Psoas muscle (tissue), 8 donors: ENCODE measurements around the gene RPP25L. TPM values are rescaled to one million over a fixed set of nuclear protein-coding genes. Genes with fewer than 3 reads are reported as not detected.

Experiments used
- ATAC-seq, 4 donors: fragments of 200-7000 bp; cut with Tn5 transposase; one replicate each; pipeline ENCODE4 v1.9.1; 2020; ENCODE audit warnings: moderate library complexity in 3 of 4, mild to moderate bottlenecking in 2 of 4
- DNase-seq, 2 donors: peaks; one replicate each; pipeline ENCODE4 v3.0.0-alpha.2; 2020
- H3K27ac ChIP-seq: fragments of 200-600 bp; one replicate; pipeline ENCODE4 v1.8.0; 2022
- H3K27me3 ChIP-seq, 3 donors: fragments of 200-600 bp in 1 of 3; one replicate each; pipeline versions ENCODE4 v1.6.1 to v1.8.0; 2013 to 2022; ENCODE audit warnings: low read length in 2 of 3, mild to moderate bottlenecking in 2 of 3, moderate library complexity in 1 of 3; ENCODE audit not compliant: insufficient read depth in 3 of 3
- H3K36me3 ChIP-seq, 2 donors: fragments of 200-600 bp in 1 of 2; one replicate each; pipeline versions ENCODE4 v1.6.1 to v1.8.0; 2013 to 2022; ENCODE audit warnings: low read depth in 1 of 2, mild to moderate bottlenecking in 1 of 2, moderate library complexity in 1 of 2; ENCODE audit not compliant: insufficient read depth in 1 of 2
- H3K4me1 ChIP-seq: fragments of 200-600 bp; one replicate; pipeline ENCODE4 v1.8.0; 2022
- H3K4me3 ChIP-seq: fragments of 200-600 bp; one replicate; pipeline ENCODE4 v1.8.0; 2022; ENCODE audit warnings: mild to moderate bottlenecking
- H3K9me3 ChIP-seq: fragments of 200-600 bp; one replicate; pipeline ENCODE4 v1.8.0; 2022
- WGBS, 3 donors: extraction: QIAGEN DNeasy Blood & Tissue Kit; methylation state at CpG; one replicate each; pipeline versions ENCODE4 v1.1.6 to v1.1.7; 2013; 5-methylcytosine and 5-hydroxymethylcytosine counted together
- intact Hi-C, 2 donors: fragments of 100-400 bp; cut with DNase I; formaldehyde crosslinking; loops; one replicate each; pipeline versions ENCODE4 v1.11.0 to v1.14.2; 2022
- polyA plus RNA-seq, 3 donors: library from polyadenylated mRNA; stranded (reverse); fragments of 200-250 nt; gene quantifications; one replicate each; pipeline ENCODE4 v1.2.3, GENCODE V29; 2013
- total RNA-seq, 4 donors: library from RNA; stranded (reverse); fragmentation: NEBNext Ultra II Directional in 2 of 4; extraction: Animal tissue kit (Norgen Biotek cat#: 25700) in 2 of 4; gene quantifications; one replicate each; pipeline versions ENCODE4 v1.2.1 to v1.2.4, GENCODE V29; 2021 to 2023
- TF ChIP-seq, protein P1 (sequence below): fragments of 200-600 bp; IDR thresholded peaks from one replicate; pipeline ENCODE4 v1.8.0; 2022; ENCODE audit warnings: antibody characterized with exemption
- donor health status: healthy with polysubstance abuse.
- donor health status: DM: no; HTN: no; CAD: no; lungs with moderate emphysema.
- donor health status: Bipolar disorder and iron deficiency.
- donor health status: healthy.
- donor health status: DM: yes; HTN: yes; CAD: no.
- donor health status: DM: no; HTN: no; CAD: no.
- donor health status: DM: no; HTN: no; CAD: no.
- donor health status: DM: yes; HTN: yes; CAD: no.

RPP25L gene
- total and polyA plus RNA-seq, 7 donors: 58.5 to 124 (median 69.7) TPM

DNA sequence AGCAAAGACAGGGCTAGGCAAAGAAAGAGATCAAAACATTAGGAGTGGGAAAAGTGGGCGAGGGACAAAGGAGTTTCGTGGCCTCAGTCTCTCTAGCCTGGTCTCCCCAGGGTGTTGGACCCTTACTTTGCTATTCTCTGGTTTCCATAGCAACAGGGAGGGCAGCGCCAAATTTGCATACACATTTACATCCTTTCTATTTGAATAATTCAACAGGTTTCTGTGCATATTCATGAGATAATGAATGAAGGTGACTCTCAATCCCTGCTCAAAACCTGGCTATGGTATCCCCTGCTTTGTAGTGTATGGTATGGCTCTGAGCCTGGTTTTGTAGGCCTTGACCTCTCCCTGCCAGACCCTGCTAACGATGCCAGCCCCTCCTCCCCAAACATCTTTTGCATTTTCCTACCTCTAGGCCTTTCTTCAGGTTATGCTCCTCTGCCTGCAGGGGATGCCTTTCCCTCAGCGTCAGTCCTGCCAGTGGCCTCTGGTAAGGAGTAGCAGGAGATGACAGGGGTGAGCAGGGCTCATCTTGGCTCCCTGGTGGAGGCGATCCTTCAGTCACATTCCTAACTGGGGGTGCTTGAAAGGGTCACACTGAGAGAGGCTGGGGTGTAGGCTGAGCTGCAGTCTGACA lies 9.8 kb downstream of the RPP25L start:
- WGBS, 3 donors: 76 to 80% (median 77%) methylated on average over 6 of the region's 6 CpGs
- H3K36me3 ChIP-seq: no peaks in the 10 kb centered on the region
- peaks cover 11% of the 10 kb centered on the region for H3K4me1 ChIP-seq
- no peak overlapping the region for H3K4me3 ChIP-seq
- TF ChIP-seq, protein P1, sequence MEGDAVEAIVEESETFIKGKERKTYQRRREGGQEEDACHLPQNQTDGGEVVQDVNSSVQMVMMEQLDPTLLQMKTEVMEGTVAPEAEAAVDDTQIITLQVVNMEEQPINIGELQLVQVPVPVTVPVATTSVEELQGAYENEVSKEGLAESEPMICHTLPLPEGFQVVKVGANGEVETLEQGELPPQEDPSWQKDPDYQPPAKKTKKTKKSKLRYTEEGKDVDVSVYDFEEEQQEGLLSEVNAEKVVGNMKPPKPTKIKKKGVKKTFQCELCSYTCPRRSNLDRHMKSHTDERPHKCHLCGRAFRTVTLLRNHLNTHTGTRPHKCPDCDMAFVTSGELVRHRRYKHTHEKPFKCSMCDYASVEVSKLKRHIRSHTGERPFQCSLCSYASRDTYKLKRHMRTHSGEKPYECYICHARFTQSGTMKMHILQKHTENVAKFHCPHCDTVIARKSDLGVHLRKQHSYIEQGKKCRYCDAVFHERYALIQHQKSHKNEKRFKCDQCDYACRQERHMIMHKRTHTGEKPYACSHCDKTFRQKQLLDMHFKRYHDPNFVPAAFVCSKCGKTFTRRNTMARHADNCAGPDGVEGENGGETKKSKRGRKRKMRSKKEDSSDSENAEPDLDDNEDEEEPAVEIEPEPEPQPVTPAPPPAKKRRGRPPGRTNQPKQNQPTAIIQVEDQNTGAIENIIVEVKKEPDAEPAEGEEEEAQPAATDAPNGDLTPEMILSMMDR: no peak
- DNase-seq: no peak
- H3K27ac ChIP-seq: no peak overlapping the region
- ATAC-seq: no peak
- no peaks in the 10 kb centered on the region for H3K9me3 ChIP-seq
- no peaks in the 10 kb centered on the region for H3K27me3 ChIP-seq
- intact Hi-C loops: loop anchor here (2.0 to 10.0 kb wide), 6 partner anchors 53 to 275 kb away; partner anchors contain the start of genes KIF24 (in 1 of the 2) and NUDT2 (in 1 of the 2)

DNA sequence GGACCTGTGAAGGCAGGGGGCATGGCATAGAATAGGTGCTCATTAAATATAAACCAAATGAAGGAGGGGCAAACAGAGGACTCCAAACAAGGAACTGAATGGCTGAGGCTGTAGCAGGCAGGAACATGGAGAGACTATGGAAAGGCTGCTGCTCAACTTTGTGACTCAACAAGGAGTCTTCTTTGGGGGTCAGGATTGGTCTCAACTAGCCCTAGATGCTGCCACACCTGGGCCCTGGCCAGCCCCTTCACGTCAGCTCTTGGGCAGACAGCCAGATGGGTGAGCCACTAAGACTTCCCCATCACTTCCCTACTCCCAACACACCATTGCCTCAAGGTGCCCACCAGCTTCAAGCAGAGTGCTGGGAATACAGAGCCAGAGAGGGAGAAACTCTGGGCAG lies 11.0 kb downstream of the RPP25L start:
- H3K4me3 ChIP-seq: no peak overlapping the region
- peaks cover 23% of the 10 kb centered on the region for H3K4me1 ChIP-seq
- intact Hi-C loops: loop anchor here (5.0 to 10.0 kb wide), 5 partner anchors 166 to 274 kb away; partner anchors contain the start of genes KIF24 (in 1 of the 2) and NUDT2 (in 1 of the 2)
- H3K27ac ChIP-seq: no peak overlapping the region
- 21 to 42% (median 26%) methylated on average over 1 of the region's 1 CpG for WGBS, 3 donors
- no peaks in the 10 kb centered on the region for H3K9me3 ChIP-seq
- TF ChIP-seq, protein P1: no peak
- no peak for DNase-seq
- no peaks in the 10 kb centered on the region for H3K36me3 ChIP-seq
- ATAC-seq: no peak
- no peaks in the 10 kb centered on the region for H3K27me3 ChIP-seq

DNA sequence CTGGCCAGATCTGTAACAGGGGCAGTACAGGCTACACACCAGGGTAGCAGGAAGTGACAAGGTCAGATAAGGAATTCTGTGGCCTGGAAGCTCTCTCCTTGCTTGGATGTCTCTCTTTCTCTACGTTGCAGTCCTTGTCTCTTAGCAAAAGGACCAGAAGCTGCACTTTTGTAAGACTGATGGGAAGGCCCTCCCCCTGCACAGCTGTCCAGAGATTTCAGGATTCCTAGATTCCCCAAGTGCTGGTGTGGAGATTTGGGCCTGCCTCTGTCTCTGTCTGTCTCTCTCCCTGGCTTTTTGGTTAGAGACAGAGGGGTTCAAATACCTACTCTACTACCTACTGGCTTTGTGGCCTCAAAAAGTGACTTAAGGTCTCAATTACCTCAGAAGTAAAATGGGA lies 12.4 kb downstream of the RPP25L start:
- TF ChIP-seq, protein P1: no peak
- ATAC-seq (no peak), DNase-seq (no peak)
- intact Hi-C loops: no loop called here
- no peaks in the 10 kb centered on the region for H3K36me3 ChIP-seq
- 27 to 57% (median 37%) methylated on average over 1 of the region's 1 CpG for WGBS, 3 donors
- H3K9me3 ChIP-seq: no peaks in the 10 kb centered on the region
- no peak overlapping the region for H3K4me3 ChIP-seq
- no peak overlapping the region for H3K27ac ChIP-seq
- H3K27me3 ChIP-seq: no peaks in the 10 kb centered on the region
- H3K4me1 ChIP-seq: peaks cover 32% of the 10 kb centered on the region

DNA sequence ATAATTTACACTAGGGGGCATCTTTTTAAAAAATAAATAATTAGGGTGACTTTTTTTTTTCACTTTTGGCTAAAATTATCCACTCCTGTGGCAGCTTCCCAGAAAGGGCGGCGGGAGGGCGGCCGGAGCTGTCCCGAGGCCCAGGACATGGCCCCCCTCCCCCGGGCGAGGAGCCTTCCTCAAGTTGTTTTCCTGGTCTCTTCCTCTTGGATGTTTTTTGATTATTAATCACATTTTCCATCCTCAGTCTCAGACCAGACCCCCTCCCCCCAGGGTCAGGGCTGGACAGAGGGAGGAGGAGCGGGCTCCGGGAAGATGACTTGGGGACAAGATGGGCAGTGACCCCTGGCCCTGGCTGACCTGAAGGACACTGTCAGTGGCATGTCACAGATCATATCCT lies 17.7 kb downstream of the RPP25L start:
- DNase-seq (peak; percentile 41 to 76), ATAC-seq (no peak)
- Histone ChIP-seq H3K4me3 (no peak overlapping the region), H3K4me1 (peaks cover 62% of the 10 kb centered on the region), H3K27me3 (no peaks in the 10 kb centered on the region), H3K27ac (peak overlapping the region; percentile 47), H3K36me3 (no peaks in the 10 kb centered on the region), H3K9me3 (no peaks in the 10 kb centered on the region)
- TF ChIP-seq, protein P1: no peak
- 37 to 54% (median 39%) methylated on average over 9 of the region's 9 CpGs for WGBS, 3 donors
- intact Hi-C loops: loop anchor here in 1 of 2 donors (5.0 kb wide), 1 partner anchor 262 kb away; no protein-coding TSS in a partner anchor
